ENCODE measurements around the gene OR52A5.
"Not testable (repeated sequence)": the region's sequence is repeated elsewhere in the genome, so short reads cannot be mapped to it uniquely, and the experiment has no call there.

Gene OR52A5

GRCh38 chr11:5171856-5172255 is 33.7 kb upstream of the OR52A5 start:
- H3K36me3 ChIP-seq (replicated peaks; ENCODE audit: insufficient read depth, low read length) = no peaks in the 10 kb centered on the region
- H3K27ac ChIP-seq (ENCODE audit: low read length) = no peak overlapping the region
- H3K9me3 ChIP-seq (replicated peaks; ENCODE audit: insufficient read depth, low read length) = no peaks in the 10 kb centered on the region
- H2AFZ ChIP-seq (ENCODE audit: low read length) = no peak overlapping the region
- no peaks in the 10 kb centered on the region for H4K20me1 ChIP-seq (ENCODE audit: insufficient read depth, low read length)
- H3K4me1 ChIP-seq (ENCODE audit: low read length) = no peaks in the 10 kb centered on the region
- no peak overlapping the region for H3K4me2 ChIP-seq (ENCODE audit: low read depth, low read length)
- TF ChIP-seq EZH2 (optimal IDR thresholded peaks at IDR 0.05; ENCODE audit: low read depth, low read length) (no peak), CTCF (IDR thresholded peaks at IDR 0.05; ENCODE audit: low read length) (no peak), EZH2phosphoT487 (IDR thresholded peaks at IDR 0.05; ENCODE audit: low read length) (no peak)
- no peak overlapping the region for H3K4me3 ChIP-seq (ENCODE audit: low read length)
- H3F3A ChIP-seq (ENCODE audit: insufficient read depth, low read length) = no peaks in the 10 kb centered on the region
- no peak for DNase-seq
- no peaks in the 10 kb centered on the region for H3K79me2 ChIP-seq (ENCODE audit: low read length)
- H3K27me3 ChIP-seq (replicated peaks; ENCODE audit: insufficient read depth, low read length) = no peaks in the 10 kb centered on the region
- no peak overlapping the region for H3K9ac ChIP-seq (ENCODE audit: low read length)
- no peaks in the 10 kb centered on the region for H3K9me2 ChIP-seq (replicated peaks; ENCODE audit: insufficient read depth, low read length)

GRCh38 chr11:5165898-5166297 is 27.7 kb upstream of the OR52A5 start:
- H3K4me2 ChIP-seq (ENCODE audit: low read depth, low read length) = not testable (repeated sequence)

GRCh38 chr11:5164807-5165206 is 26.7 kb upstream of the OR52A5 start:
- not testable (repeated sequence) for DNase-seq; H3K4me1 ChIP-seq (ENCODE audit: low read length)

More at GRCh38 chr11:5165898-5166297, 27.7 kb upstream of the OR52A5 start:
- not testable (repeated sequence) for H3K27ac ChIP-seq (ENCODE audit: low read length); H3K9me3 ChIP-seq (replicated peaks; ENCODE audit: insufficient read depth, low read length); H3F3A ChIP-seq (ENCODE audit: insufficient read depth, low read length); H3K9me2 ChIP-seq (replicated peaks; ENCODE audit: insufficient read depth, low read length); H3K4me1 ChIP-seq (ENCODE audit: low read length); H3K36me3 ChIP-seq (replicated peaks; ENCODE audit: insufficient read depth, low read length); H3K79me2 ChIP-seq (ENCODE audit: low read length); H3K9ac ChIP-seq (ENCODE audit: low read length); DNase-seq; H3K27me3 ChIP-seq (replicated peaks; ENCODE audit: insufficient read depth, low read length); H4K20me1 ChIP-seq (ENCODE audit: insufficient read depth, low read length); H2AFZ ChIP-seq (ENCODE audit: low read length); H3K4me3 ChIP-seq (ENCODE audit: low read length)

GRCh38 chr11:5161045-5161444 is 22.9 kb upstream of the OR52A5 start:
- not testable (repeated sequence) for H3K4me1 ChIP-seq (ENCODE audit: low read length); DNase-seq

More at GRCh38 chr11:5164807-5165206, 26.7 kb upstream of the OR52A5 start:
- H3K9me3 ChIP-seq (replicated peaks; ENCODE audit: insufficient read depth, low read length); H3K79me2 ChIP-seq (ENCODE audit: low read length); H3K9ac ChIP-seq (ENCODE audit: low read length); H3K36me3 ChIP-seq (replicated peaks; ENCODE audit: insufficient read depth, low read length); H3K27ac ChIP-seq (ENCODE audit: low read length); H3K4me3 ChIP-seq (ENCODE audit: low read length); H2AFZ ChIP-seq (ENCODE audit: low read length); H3K9me2 ChIP-seq (replicated peaks; ENCODE audit: insufficient read depth, low read length); H3F3A ChIP-seq (ENCODE audit: insufficient read depth, low read length); H4K20me1 ChIP-seq (ENCODE audit: insufficient read depth, low read length); H3K27me3 ChIP-seq (replicated peaks; ENCODE audit: insufficient read depth, low read length); H3K4me2 ChIP-seq (ENCODE audit: low read depth, low read length): not testable (repeated sequence)

GRCh38 chr11:5160217-5160616 is 22.1 kb upstream of the OR52A5 start:
- H3K4me1 ChIP-seq (ENCODE audit: low read length); H3F3A ChIP-seq (ENCODE audit: insufficient read depth, low read length); H3K9me3 ChIP-seq (replicated peaks; ENCODE audit: insufficient read depth, low read length); H3K79me2 ChIP-seq (ENCODE audit: low read length); H3K9ac ChIP-seq (ENCODE audit: low read length); H3K4me2 ChIP-seq (ENCODE audit: low read depth, low read length); H3K9me2 ChIP-seq (replicated peaks; ENCODE audit: insufficient read depth, low read length); H4K20me1 ChIP-seq (ENCODE audit: insufficient read depth, low read length); H2AFZ ChIP-seq (ENCODE audit: low read length); H3K27me3 ChIP-seq (replicated peaks; ENCODE audit: insufficient read depth, low read length); H3K4me3 ChIP-seq (ENCODE audit: low read length); H3K27ac ChIP-seq (ENCODE audit: low read length); DNase-seq; H3K36me3 ChIP-seq (replicated peaks; ENCODE audit: insufficient read depth, low read length): not testable (repeated sequence)

More at GRCh38 chr11:5161045-5161444, 22.9 kb upstream of the OR52A5 start:
- H4K20me1 ChIP-seq (ENCODE audit: insufficient read depth, low read length); H3K79me2 ChIP-seq (ENCODE audit: low read length); H3K9me2 ChIP-seq (replicated peaks; ENCODE audit: insufficient read depth, low read length); H3F3A ChIP-seq (ENCODE audit: insufficient read depth, low read length); H3K4me3 ChIP-seq (ENCODE audit: low read length); H3K27ac ChIP-seq (ENCODE audit: low read length); H3K4me2 ChIP-seq (ENCODE audit: low read depth, low read length); H2AFZ ChIP-seq (ENCODE audit: low read length); H3K27me3 ChIP-seq (replicated peaks; ENCODE audit: insufficient read depth, low read length); H3K36me3 ChIP-seq (replicated peaks; ENCODE audit: insufficient read depth, low read length); H3K9me3 ChIP-seq (replicated peaks; ENCODE audit: insufficient read depth, low read length); H3K9ac ChIP-seq (ENCODE audit: low read length): not testable (repeated sequence)

All from MM.1S (cell line).